BLaER1 treated with 17β-estradiol and CSF1 and Interleukin-3, amounts not matched to agents 10 nM and 100 nM (cell line): Measurements from ENCODE around the gene LMO7.

Source experiments
- H3K27ac ChIP-seq, 11 experiments: shearing (Covaris generic); formaldehyde crosslinking; 2 replicates each; pipeline ENCODE4 v1.8.1; 2022
- H3K27me3 ChIP-seq, 11 experiments: shearing (Covaris generic); formaldehyde crosslinking; 2 replicates each; pipeline ENCODE4 v1.8.1; 2022
- H3K36me3 ChIP-seq, 11 experiments: shearing (Covaris generic); formaldehyde crosslinking; 2 replicates each; pipeline ENCODE4 v1.8.1; 2022
- H3K4me1 ChIP-seq, 10 experiments: shearing (Covaris generic); formaldehyde crosslinking; 2 replicates each; pipeline ENCODE4 v1.8.1; 2022
- H3K4me2 ChIP-seq, 11 experiments: shearing (Covaris generic); formaldehyde crosslinking; 2 replicates each; pipeline ENCODE4 v1.8.1; 2022
- H3K4me3 ChIP-seq, 10 experiments: shearing (Covaris generic); formaldehyde crosslinking; 2 replicates each; pipeline ENCODE4 v1.8.1; 2022
- H3K9ac ChIP-seq, 11 experiments: shearing (Covaris generic); formaldehyde crosslinking; 2 replicates each; pipeline ENCODE4 v1.8.1; 2022
- H3K9me3 ChIP-seq, 11 experiments: shearing (Covaris generic); formaldehyde crosslinking; replicated peaks in 1 of 11; 2 replicates each; pipeline ENCODE4 v1.8.1; 2022
- H4K20me1 ChIP-seq, 11 experiments: shearing (Covaris generic); formaldehyde crosslinking; 2 replicates each; pipeline ENCODE4 v1.8.1; 2022
- Cebpa-rat ChIP-seq, 11 experiments: shearing (Covaris generic); IDR thresholded peaks; 2 replicates each; pipeline ENCODE4 v1.8.1; 2022

Gene LMO7

DNA sequence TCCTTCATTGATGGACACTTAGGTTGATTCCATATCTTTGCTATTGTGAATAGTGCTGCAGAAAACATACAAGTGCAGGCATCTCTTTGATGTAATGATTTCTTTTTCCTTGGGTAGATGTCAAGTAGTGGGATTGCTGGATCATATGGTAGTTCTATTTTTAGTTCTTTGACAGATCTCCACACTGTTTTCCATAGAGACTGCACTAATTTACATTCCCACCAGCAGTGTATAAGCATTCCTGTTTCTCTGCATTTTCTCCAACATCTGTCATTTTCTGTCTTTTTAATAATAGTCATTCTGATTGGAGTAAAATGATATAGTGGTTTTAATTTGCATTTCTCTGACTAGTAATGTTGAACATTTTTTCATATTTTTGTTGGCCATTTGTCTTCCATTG, 116.7 kb downstream of the LMO7 start:
- Histone ChIP-seq H4K20me1 (no peaks in the 10 kb centered on the region), H3K27ac (no peak overlapping the region), H3K36me3 (peaks cover 0 to 6% (median 0%) of the 10 kb centered on the region in 11 experiments; a peak in 1 of 22 replicates)

DNA sequence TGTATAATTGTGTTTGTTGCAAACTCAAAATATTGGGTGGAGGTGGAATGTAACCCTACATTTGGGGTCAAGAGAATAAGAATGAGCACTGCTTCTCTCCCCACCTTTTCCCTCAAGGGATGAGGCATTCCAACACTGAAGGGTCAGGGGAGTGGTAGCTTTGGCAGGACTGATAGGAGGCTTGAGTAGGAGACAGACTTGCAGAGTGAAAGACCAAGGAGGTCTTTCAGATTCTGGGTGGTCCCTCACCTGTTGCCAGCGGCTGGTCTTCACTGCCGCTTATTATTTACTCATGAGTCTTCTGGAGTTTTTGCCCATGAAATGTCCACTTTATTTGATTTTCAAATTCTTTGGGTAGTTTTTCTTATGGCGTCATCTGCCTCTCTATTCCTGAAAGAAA, 118.8 kb downstream of the LMO7 start:
- Histone ChIP-seq H3K4me1 (peaks cover 0 to 2% (median under 1%) of the 10 kb centered on the region in 10 experiments; a peak in 6 of 20 replicates), H3K27me3 (no peaks in the 10 kb centered on the region), H3K27ac (no peak overlapping the region), H3K4me3 (no peak overlapping the region), H3K9ac (no peak overlapping the region), H3K36me3 (peaks cover 0 to 6% (median 0%) of the 10 kb centered on the region in 11 experiments; a peak in 1 of 22 replicates), H4K20me1 (no peaks in the 10 kb centered on the region), H3K4me2 (no peak overlapping the region), H3K9me3 (peaks cover 12 to 29% (median 20%) of the 10 kb centered on the region in 11 experiments; a peak in 21 of 22 replicates)
- TF ChIP-seq Cebpa-rat (IDR thresholded peaks at IDR 0.05): no peak

More for the DNA sequence above, 116.7 kb downstream of the LMO7 start:
- no peak overlapping the region for H3K4me2 ChIP-seq
- no peak for TF ChIP-seq Cebpa-rat (IDR thresholded peaks at IDR 0.05)
- H3K9me3 ChIP-seq: peaks cover 12 to 29% (median 20%) of the 10 kb centered on the region in 11 experiments; a peak in 21 of 22 replicates
- no peak overlapping the region for H3K4me3 ChIP-seq
- H3K27me3 ChIP-seq: no peaks in the 10 kb centered on the region
- peaks cover 5 to 15% (median 10%) of the 10 kb centered on the region in 10 experiments; a peak in 19 of 20 replicates for H3K4me1 ChIP-seq
- H3K9ac ChIP-seq: no peak overlapping the region

DNA sequence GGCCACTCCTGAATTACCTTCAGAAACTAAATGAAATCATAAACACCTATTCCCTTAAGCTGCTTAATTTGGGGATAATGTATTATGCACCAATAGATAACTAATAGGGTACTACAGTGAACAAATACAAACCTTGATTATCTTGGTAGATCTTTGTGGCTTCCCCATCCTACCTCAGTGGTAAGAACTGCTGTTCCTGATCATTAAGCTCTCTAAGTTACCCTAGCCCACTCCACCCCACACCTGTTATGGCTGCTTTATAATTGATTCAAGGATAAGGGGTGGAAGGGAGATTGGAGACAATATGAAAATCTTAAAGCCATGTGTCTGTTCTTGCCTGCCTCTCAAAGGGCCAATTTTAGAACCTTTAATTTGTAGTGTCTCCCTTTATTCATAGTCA, 121.2 kb downstream of the LMO7 start:
- Histone ChIP-seq H3K4me3 (no peak overlapping the region), H3K4me1 (peaks cover 0 to under 1% (median 0%) of the 10 kb centered on the region in 10 experiments; a peak in 1 of 20 replicates), H3K4me2 (no peak overlapping the region), H4K20me1 (no peaks in the 10 kb centered on the region), H3K27me3 (no peaks in the 10 kb centered on the region), H3K36me3 (peaks cover 0 to 6% (median 0%) of the 10 kb centered on the region in 11 experiments; a peak in 1 of 22 replicates), H3K9me3 (peaks cover 12 to 27% (median 19%) of the 10 kb centered on the region in 11 experiments; a peak in 21 of 22 replicates), H3K9ac (no peak overlapping the region), H3K27ac (no peak overlapping the region)
- no peak for TF ChIP-seq Cebpa-rat (IDR thresholded peaks at IDR 0.05)

GRCh38 chr13:75759531-75759930, 123.4 kb downstream of the LMO7 start:
- H3K27me3 ChIP-seq: no peaks in the 10 kb centered on the region
- no peak overlapping the region for H3K9ac ChIP-seq
- no peak for TF ChIP-seq Cebpa-rat (IDR thresholded peaks at IDR 0.05)
- no peak overlapping the region for H3K27ac ChIP-seq
- no peak overlapping the region for H3K4me3 ChIP-seq
- no peak overlapping the region for H3K4me2 ChIP-seq
- no peaks in the 10 kb centered on the region for H4K20me1 ChIP-seq
- no peaks in the 10 kb centered on the region for H3K36me3 ChIP-seq
- peaks cover 0 to 5% (median 0%) of the 10 kb centered on the region in 10 experiments; a peak in 1 of 20 replicates for H3K4me1 ChIP-seq
- peaks cover 0 to 5% (median under 1%) of the 10 kb centered on the region in 11 experiments; a peak in 5 of 22 replicates for H3K9me3 ChIP-seq

DNA sequence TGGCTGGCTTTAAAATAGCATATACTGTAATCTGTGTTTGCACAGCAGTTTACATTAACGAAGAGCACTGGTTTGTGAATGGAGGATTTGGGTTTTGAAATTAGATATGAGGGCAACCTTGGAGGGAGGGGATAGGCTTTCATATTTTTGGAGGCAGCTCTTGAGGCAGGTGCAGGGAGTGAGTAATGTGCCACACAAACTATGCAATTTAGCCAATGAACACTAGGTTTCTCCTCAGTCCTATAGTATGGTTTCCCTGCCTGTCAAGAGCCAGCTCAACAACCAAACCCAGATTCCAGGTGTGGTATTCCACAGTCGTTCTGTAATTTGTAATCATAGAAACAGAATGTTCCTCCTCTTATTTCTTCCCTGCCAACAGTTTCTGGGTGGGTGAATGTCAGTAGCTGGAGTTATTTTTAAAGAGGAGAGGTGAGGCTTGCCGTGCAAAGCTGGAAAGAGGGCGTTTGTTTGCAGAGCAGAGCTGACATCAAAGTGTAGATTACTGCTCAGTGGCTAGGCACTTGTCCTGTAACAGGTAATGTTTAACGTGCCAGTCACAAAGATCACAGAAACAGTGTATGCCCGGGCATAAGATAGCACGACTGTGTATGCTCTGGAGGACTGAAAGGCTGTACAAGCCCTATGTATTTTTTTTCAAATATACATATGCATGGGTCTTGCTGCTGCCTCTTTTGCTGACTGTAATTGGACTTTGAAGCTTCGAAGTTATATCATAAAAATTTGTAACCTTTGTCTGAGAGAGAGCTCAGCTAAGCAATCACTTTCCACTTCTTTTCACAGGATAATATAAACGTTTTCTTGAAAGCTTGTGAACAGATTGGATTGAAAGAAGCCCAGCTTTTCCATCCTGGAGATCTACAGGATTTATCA, 124.2 kb downstream of the LMO7 start:
- Histone ChIP-seq H3K27ac (no peak overlapping the region), H3K4me1 (peaks cover 0 to 5% (median 0%) of the 10 kb centered on the region in 10 experiments; a peak in 1 of 20 replicates), H3K36me3 (no peaks in the 10 kb centered on the region), H4K20me1 (no peaks in the 10 kb centered on the region), H3K9ac (no peak overlapping the region), H3K27me3 (no peaks in the 10 kb centered on the region), H3K4me2 (no peak overlapping the region), H3K9me3 (no peaks in the 10 kb centered on the region), H3K4me3 (no peak overlapping the region)
- TF ChIP-seq Cebpa-rat (IDR thresholded peaks at IDR 0.05): no peak

DNA sequence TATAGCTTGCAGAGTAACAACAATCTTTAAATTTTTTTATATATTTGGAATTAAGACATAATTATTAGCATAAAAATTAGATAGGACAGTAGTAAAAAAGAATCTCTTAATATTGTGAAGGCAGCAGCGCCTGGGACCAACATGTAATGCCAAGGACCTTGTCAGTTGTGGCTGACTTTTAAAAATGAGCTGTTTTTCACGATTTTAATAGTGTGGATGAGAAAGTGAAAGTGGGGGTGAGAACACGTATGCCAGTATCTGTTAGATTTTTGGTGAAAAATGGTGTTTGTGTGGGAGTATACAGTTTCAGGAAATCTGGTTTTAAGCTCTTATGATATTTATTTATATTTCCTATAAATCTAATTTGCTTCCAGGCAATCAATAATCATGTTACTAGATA, 125.2 kb downstream of the LMO7 start:
- peak overlapping the region in 3 of 11 experiments; percentile 24 to 51 (median 39); a peak in 3 of 22 replicates for H3K4me2 ChIP-seq
- H3K27me3 ChIP-seq: no peaks in the 10 kb centered on the region
- no peak overlapping the region for H3K9ac ChIP-seq
- H3K4me1 ChIP-seq: peaks cover 0 to 5% (median 0%) of the 10 kb centered on the region in 10 experiments; a peak in 1 of 20 replicates
- H4K20me1 ChIP-seq: no peaks in the 10 kb centered on the region
- no peak overlapping the region for H3K4me3 ChIP-seq
- H3K27ac ChIP-seq: no peak overlapping the region
- no peak for TF ChIP-seq Cebpa-rat (IDR thresholded peaks at IDR 0.05)
- no peaks in the 10 kb centered on the region for H3K36me3 ChIP-seq
- H3K9me3 ChIP-seq: no peaks in the 10 kb centered on the region

- no peak overlapping the region for H3K27ac ChIP-seq
- H3K4me3 ChIP-seq: no peak overlapping the region
- H4K20me1 ChIP-seq: no peaks in the 10 kb centered on the region
- peaks cover 0 to 5% (median 0%) of the 10 kb centered on the region in 10 experiments; a peak in 1 of 20 replicates for H3K4me1 ChIP-seq
- no peaks in the 10 kb centered on the region for H3K9me3 ChIP-seq
- peak overlapping the region in 7 of 11 experiments; percentile 14 to 31 (median 27); a peak in 10 of 22 replicates for H3K4me2 ChIP-seq
- no peaks in the 10 kb centered on the region for H3K36me3 ChIP-seq
- no peak for TF ChIP-seq Cebpa-rat (IDR thresholded peaks at IDR 0.05)
- H3K27me3 ChIP-seq: no peaks in the 10 kb centered on the region
- no peak overlapping the region for H3K9ac ChIP-seq
Observed at GRCh38 chr13:75762076-75762937, 126.2 kb downstream of the LMO7 start.

DNA sequence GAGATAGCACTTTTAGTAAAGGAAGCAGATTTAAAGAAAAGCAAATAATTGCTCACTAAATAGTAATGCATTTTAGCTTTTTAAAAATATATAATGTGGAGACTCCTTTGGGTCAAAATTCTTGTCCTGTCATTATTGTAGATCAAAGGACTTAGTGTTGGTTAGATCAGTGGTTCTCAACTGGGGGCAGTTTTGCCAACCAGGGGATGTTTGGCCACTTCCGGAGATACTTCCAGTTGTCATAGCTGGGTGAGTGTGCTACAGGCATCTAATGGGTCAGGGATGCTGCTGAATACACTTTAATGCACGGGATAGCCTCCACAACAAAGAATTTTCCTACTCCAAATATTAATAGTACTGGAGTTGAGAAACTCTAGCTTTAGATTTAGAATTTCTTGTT, 126.8 kb downstream of the LMO7 start:
- peak overlapping the region in 3 of 11 experiments; percentile 22 to 31 (median 27); a peak in 3 of 22 replicates for H3K4me2 ChIP-seq
- H3K9me3 ChIP-seq: no peaks in the 10 kb centered on the region
- no peak for TF ChIP-seq Cebpa-rat (IDR thresholded peaks at IDR 0.05)
- no peaks in the 10 kb centered on the region for H3K27me3 ChIP-seq
- no peaks in the 10 kb centered on the region for H3K36me3 ChIP-seq
- no peak overlapping the region for H3K27ac ChIP-seq
- H3K4me3 ChIP-seq: no peak overlapping the region
- no peak overlapping the region for H3K9ac ChIP-seq
- H4K20me1 ChIP-seq: no peaks in the 10 kb centered on the region
- peaks cover 0 to 5% (median 0%) of the 10 kb centered on the region in 10 experiments; a peak in 1 of 20 replicates for H3K4me1 ChIP-seq

DNA sequence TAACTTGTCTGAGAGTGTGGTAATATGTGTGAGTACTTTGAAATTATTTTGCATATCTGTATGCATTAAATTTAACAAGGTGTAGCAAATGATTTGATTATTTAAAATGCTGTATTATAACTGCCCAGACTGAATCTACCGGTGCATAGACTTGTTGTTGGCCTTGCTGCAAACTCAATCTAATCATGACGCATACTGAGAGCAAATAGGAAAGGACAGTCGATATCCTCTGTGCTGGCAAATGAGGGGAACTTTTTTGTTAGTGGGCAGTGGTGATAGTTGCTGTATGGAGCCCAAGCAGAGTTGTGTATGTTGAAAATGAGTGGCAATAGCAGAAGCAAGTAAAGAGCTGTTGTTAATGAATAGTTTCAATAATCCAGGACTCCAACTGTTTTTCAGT, 127.4 kb downstream of the LMO7 start:
- H3K4me3 ChIP-seq: no peak overlapping the region
- peaks cover 0 to 5% (median 0%) of the 10 kb centered on the region in 10 experiments; a peak in 1 of 20 replicates for H3K4me1 ChIP-seq
- H3K9ac ChIP-seq: no peak overlapping the region
- H3K36me3 ChIP-seq: no peaks in the 10 kb centered on the region
- H3K9me3 ChIP-seq: no peaks in the 10 kb centered on the region
- H4K20me1 ChIP-seq: no peaks in the 10 kb centered on the region
- H3K27ac ChIP-seq: no peak overlapping the region
- no peak overlapping the region for H3K4me2 ChIP-seq
- no peak for TF ChIP-seq Cebpa-rat (IDR thresholded peaks at IDR 0.05)
- no peaks in the 10 kb centered on the region for H3K27me3 ChIP-seq
